Stimulated activated naive B cell treated with anti-CD40 and anti-IgM and Interleukin-4, amounts not matched to agents 10 μg/mL and 1 μg/mL and 100 μg/mL, for 72 hours (primary cell): ENCODE results near the gene MMEL1.

ENCODE experiments used
- ATAC-seq, 2 donors: fragments of 150-1000 bp; cut with Tn5 transposase; replicated peaks; 2 replicates each; pipeline ENCODE4 v1.10.0; 2021; ENCODE audit warnings: moderate library complexity in 1 of 2
- DNase-seq: peaks from one replicate; pipeline ENCODE4 v3.0.0; 2021
- H3K27ac Mint-ChIP-seq: one replicate; pipeline ENCODE4 v1.8.0; 2022; ENCODE audit warnings: mild to moderate bottlenecking, mixed read lengths
- H3K27me3 Mint-ChIP-seq, 2 donors: one replicate each; pipeline ENCODE4 v1.8.0; 2022; ENCODE audit warnings: mixed read lengths in 2 of 2
- H3K36me3 Mint-ChIP-seq, 2 donors: one replicate each; pipeline ENCODE4 v1.8.0; 2022; ENCODE audit warnings: mixed read lengths in 2 of 2, mild to moderate bottlenecking in 1 of 2
- H3K4me1 Mint-ChIP-seq, 2 donors: one replicate each; pipeline ENCODE4 v1.8.0; 2022; ENCODE audit warnings: mixed read lengths in 2 of 2, mild to moderate bottlenecking in 1 of 2
- H3K4me3 Mint-ChIP-seq, 2 donors: one replicate each; pipeline ENCODE4 v1.8.0; 2022; ENCODE audit warnings: mild to moderate bottlenecking in 2 of 2, mixed read lengths in 2 of 2, moderate library complexity in 1 of 2
- H3K9me3 Mint-ChIP-seq, 2 donors: one replicate each; pipeline ENCODE4 v1.8.0; 2022; ENCODE audit warnings: mixed read lengths in 2 of 2, mild to moderate bottlenecking in 1 of 2

The MMEL1 gene

DNA sequence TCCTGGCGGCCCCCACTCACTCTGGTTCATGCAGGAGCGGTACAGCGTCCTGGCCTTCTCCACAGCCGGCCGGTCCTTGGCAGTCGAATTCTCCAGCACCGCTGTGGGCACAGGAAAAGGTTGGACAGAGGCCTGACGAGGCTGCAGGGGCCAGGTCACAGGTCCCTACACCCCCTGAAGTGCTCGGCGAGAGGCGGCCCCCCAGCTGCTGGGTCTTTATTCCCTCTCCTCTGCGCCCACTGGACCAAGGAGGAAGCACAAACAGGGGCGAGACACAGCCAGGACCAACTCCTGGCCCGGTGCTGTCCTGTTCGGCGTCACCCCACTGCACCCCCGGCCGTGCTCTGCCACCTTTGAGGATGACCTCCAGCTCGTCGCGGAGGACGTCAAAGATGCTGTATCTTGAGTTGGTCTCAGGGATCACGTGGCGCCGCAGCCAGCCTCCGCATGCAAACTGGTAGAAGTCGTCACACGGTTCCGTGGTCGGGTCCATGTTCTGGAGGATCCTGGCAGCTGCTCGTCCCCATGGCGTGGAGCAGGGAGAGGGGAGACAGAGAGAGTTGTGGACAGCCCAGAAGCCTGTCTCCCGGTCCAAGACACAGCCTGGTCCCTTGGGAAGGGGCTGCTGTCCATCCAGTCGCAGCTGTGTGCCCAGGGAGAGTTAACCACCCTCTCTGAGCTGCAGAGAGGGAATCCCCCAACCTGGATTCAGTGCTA, 23.3 kb downstream of the MMEL1 start:
- H3K27ac Mint-ChIP-seq: no peak overlapping the region
- H3K4me1 Mint-ChIP-seq: no peaks in the 10 kb centered on the region
- no peak for ATAC-seq
- peaks cover 3 to 14% of the 10 kb centered on the region in 2 donors for H3K9me3 Mint-ChIP-seq
- H3K36me3 Mint-ChIP-seq: peaks cover 0 to 8% of the 10 kb centered on the region in 2 donors
- peaks cover 21 to 26% of the 10 kb centered on the region in 2 donors for H3K27me3 Mint-ChIP-seq
- no peak for DNase-seq
- no peak overlapping the region for H3K4me3 Mint-ChIP-seq

DNA sequence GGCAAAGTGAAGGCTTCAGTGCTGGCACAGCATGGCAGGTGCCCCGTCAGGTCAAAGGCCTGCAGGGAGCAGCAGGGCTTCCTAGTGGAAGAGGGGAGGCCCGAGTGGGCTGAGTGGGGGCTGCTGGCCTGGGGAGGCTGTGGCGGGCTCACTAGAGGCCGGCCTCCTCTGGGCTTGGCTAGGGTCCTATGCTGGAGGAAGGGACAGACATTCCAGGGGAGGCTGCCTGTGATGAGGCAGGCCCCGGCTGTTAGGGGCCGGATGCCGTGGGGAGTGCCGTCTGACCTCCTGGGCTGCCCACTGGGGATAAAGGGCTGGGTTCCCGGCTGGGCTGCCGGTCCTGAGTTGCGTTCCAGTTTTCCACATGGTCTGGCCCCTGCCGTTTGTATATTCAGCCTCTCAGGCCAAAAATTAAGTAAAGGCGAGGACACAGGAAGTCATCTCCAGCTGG, 25.1 kb downstream of the MMEL1 start:
- Mint-ChIP-seq H3K27ac (no peak overlapping the region), H3K4me3 (no peak overlapping the region), H3K4me1 (no peaks in the 10 kb centered on the region), H3K36me3 (no peaks in the 10 kb centered on the region), H3K9me3 (peaks cover 0 to 1% of the 10 kb centered on the region in 2 donors), H3K27me3 (peaks cover 12 to 17% of the 10 kb centered on the region in 2 donors)
- no peak for ATAC-seq
- no peak for DNase-seq

DNA sequence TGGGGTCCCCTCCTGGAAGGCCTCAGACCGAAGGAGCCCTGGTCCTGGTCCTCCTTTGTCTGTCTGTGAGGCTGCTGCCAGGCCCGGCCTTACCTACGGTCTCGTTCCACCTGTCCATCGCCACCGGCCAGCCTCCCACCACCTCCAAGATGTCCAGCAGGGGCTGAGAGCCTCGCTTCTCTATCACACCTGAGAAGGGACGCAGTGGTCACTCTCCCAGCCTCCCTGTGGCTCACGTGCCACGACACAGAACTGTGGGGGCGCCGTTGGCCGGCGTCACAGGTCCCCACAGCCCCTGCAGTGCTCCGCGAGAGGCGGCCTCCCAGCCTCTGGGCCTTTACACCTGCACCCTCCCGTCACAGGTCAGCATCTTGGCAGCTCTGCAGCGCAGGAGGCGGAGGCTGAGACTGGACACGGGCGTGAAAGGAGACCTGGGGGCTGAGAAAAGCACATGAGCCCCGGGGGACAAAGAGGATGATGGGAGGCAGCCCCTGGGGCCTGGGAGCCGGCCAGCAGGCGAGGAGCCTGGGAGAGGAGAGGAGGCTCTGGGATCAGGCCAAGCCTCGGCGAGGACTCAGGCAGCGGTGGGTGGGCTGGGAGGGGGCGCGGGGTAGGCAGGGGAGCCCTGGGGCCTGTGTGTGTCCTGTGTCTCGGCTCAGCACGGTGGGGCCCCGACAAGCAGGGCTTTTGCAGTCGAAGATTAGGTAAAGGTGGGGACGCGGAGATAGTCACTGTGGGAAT, 25.8 kb downstream of the MMEL1 start:
- ATAC-seq (no peak), DNase-seq (no peak)
- Mint-ChIP-seq H3K27ac (no peak overlapping the region), H3K36me3 (no peaks in the 10 kb centered on the region), H3K4me1 (no peaks in the 10 kb centered on the region), H3K9me3 (peaks cover 0 to 1% of the 10 kb centered on the region in 2 donors), H3K27me3 (peaks cover 11 to 17% of the 10 kb centered on the region in 2 donors), H3K4me3 (no peak overlapping the region)

DNA sequence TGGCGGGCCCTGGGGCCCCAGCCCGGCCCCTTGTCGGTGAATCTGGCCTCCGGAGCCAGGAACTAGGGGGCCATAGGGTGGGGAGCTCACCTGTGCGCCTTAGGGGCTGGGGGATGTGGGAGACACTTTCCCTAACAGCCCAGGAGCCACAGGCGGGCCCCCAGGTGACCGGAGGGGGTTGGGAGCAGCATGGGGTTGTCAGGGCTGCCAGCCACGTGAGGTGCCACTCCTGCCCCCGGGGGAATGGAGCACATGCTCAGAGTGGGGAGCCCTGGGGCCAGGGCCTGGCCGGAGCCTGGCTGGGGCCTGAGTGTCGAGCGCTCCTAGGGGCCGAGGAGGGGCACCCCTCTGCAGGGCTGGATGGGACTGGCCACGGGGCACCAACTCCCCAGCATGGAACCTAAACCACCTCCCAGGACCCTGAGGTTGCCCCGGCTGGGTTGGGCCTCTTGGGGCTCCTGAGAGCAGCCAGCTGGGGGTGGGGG, 26.4 kb downstream of the MMEL1 start:
- Mint-ChIP-seq H3K4me1 (no peaks in the 10 kb centered on the region), H3K27ac (no peak overlapping the region), H3K9me3 (peaks cover 0 to 1% of the 10 kb centered on the region in 2 donors), H3K36me3 (no peaks in the 10 kb centered on the region), H3K27me3 (peaks cover 12 to 13% of the 10 kb centered on the region in 2 donors), H3K4me3 (no peak overlapping the region)
- DNase-seq: no peak
- ATAC-seq: no peak

DNA sequence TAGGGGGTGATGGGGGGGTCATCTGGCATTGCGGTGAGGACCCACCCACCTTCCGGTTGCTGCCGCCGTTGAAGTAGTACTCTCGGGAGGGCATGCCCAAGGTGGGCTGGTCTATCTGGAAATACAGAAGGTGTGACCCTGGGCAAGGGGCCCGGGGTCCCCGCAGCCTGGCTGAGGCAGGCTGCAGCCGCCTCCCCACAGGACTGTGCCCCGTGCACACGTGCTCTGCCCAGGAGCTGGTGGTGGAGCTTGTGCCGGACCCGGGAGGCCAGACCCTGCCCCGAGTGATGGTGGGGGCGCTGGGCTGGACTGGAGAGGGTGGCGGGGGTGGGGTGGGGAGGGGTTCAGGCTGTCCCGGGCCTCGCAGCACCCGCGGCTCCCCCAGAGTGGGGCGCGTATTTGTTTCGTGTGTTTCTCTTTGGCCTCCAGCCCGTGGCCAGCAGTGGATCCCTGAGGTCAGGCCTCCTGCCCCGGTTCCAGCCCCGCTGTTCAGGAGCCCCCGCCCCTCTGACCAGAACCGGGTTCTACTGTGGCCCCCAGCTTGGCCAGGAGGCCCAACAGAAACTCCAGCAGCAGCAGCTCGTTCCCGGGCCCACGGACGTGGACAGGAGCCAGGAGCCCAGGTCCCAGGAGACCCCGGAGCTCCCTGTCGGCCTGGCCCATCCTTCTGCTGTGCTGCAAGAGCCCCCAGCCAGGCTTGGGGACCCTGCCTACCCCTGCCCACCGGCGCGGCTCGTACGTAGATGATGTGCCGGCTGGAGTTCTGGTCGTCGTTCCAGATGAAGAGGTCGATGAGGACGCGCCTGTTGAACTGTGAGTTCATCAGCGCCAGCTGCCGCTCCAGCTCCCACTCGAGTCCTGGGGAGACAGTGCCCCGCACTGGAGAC, 27.1 kb downstream of the MMEL1 start:
- no peaks in the 10 kb centered on the region for H3K36me3 Mint-ChIP-seq
- no peaks in the 10 kb centered on the region for H3K4me1 Mint-ChIP-seq
- H3K27me3 Mint-ChIP-seq: peaks cover 11 to 14% of the 10 kb centered on the region in 2 donors
- peaks cover 0 to 1% of the 10 kb centered on the region in 2 donors for H3K9me3 Mint-ChIP-seq
- no peak overlapping the region for H3K4me3 Mint-ChIP-seq
- ATAC-seq (no peak), DNase-seq (no peak)
- no peak overlapping the region for H3K27ac Mint-ChIP-seq

DNA sequence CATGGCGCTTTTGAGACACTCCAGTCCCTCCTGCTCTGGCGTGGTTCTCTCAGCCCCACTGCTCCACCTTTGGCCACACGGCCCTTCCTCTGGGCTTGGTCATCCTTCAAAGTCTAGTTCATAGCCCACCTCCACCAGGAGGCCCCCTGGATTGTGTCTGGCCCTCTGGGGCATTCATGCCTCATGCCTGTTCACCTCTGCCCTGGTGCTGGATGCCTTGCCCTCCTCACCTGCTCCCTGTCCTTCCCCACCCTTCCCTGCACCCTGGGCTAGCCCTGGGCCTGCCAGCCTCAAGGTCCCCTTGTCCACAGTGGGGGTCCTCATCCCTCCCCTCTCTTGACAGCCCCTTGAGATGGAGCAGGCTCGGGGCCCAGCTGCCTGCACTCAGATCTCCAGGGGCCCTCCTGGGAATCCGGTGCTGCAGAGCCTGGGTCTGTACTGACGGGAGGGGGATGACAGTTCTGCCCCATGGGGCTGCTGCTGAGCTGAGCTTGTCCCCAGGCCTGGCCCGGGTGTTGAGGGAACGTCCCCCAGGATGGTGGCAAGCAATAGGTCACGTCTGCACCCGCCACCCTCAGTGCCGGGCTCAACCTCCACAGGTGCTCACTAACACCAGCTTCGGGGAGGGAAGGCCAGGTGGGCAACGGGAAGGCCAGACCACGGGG, 27.8 kb downstream of the MMEL1 start:
- ATAC-seq: no peak
- H3K4me1 Mint-ChIP-seq: no peaks in the 10 kb centered on the region
- H3K27me3 Mint-ChIP-seq: peaks cover 11 to 14% of the 10 kb centered on the region in 2 donors
- H3K27ac Mint-ChIP-seq: no peak overlapping the region
- H3K36me3 Mint-ChIP-seq: no peaks in the 10 kb centered on the region
- DNase-seq: no peak
- H3K4me3 Mint-ChIP-seq: no peak overlapping the region
- H3K9me3 Mint-ChIP-seq: peaks cover 0 to 1% of the 10 kb centered on the region in 2 donors

DNA sequence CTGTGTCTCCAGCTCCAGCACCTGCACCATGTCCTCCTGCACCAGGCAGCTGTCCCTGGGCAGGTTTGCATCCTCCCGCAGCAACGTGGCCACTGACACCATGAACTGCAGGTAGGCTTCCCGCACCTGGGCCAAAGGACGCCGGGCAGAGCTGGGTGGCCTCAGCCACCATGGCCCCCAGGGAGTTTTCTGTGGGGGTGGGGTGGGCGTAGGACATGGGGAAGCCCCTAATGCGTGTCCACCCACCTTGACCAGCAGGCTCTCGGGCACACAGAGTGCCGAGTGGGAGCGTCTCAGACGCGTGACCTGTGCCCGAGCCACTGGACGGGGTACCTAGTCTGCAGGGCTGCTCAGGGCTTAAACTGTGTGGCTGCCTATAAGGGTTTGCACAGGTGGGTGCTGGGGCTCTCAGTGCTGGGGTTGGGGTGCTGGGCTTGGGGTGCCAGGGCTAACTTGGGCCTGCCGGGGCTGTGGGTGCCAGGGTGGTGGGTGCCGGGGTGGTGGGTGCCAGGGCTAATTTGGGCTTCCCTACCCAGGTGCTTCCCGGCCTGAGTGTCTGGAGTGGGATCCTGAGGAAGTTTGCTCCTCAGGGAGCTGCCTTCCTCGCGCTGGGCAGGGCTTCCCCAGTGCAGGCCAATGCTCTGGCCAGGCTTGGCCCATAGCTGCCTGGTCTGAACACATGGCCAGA, 28.5 kb downstream of the MMEL1 start:
- H3K27me3 Mint-ChIP-seq: peaks cover 11 to 14% of the 10 kb centered on the region in 2 donors
- H3K4me1 Mint-ChIP-seq: no peaks in the 10 kb centered on the region
- DNase-seq: no peak
- no peak overlapping the region for H3K27ac Mint-ChIP-seq
- H3K36me3 Mint-ChIP-seq: no peaks in the 10 kb centered on the region
- no peak for ATAC-seq
- H3K9me3 Mint-ChIP-seq: peaks cover 0 to 1% of the 10 kb centered on the region in 2 donors
- no peak overlapping the region for H3K4me3 Mint-ChIP-seq

DNA sequence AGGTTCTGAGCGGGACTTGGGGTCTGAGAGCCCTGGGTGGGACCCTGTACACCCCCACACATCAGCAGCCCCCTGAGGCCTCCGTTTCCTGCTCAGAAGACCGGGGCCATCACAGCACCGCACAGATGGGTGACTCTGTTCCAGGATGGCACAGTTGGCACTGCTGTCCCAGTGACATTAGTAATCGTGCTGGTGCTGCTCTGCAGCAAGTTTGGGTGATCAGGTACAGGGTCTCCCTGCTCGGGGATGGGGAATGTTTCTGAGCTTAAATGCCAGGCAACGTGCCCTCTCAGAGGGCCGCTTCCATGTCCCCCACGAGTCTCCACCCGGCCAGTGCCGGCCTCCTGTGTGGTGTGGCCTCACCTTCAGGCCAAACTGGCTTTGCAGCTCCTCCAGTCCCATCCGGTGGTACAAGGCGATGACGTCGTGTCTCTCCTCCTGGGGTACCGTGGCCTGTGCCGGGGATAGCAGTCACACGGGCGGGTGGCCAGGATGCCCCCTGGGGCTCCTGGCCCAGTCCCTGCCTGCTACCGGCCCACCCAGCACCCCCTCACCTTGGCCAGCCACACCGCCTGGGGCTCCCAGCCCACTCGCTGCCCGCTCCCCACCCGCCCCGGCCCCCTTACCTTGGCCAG, 29.2 kb downstream of the MMEL1 start:
- DNase-seq: no peak
- Mint-ChIP-seq H3K4me3 (no peak overlapping the region), H3K4me1 (no peaks in the 10 kb centered on the region), H3K36me3 (peaks cover 0 to 1% of the 10 kb centered on the region in 2 donors), H3K9me3 (peaks cover 2 to 3% of the 10 kb centered on the region in 2 donors), H3K27me3 (peaks cover 11 to 14% of the 10 kb centered on the region in 2 donors), H3K27ac (no peak overlapping the region)
- ATAC-seq: no peak

DNA sequence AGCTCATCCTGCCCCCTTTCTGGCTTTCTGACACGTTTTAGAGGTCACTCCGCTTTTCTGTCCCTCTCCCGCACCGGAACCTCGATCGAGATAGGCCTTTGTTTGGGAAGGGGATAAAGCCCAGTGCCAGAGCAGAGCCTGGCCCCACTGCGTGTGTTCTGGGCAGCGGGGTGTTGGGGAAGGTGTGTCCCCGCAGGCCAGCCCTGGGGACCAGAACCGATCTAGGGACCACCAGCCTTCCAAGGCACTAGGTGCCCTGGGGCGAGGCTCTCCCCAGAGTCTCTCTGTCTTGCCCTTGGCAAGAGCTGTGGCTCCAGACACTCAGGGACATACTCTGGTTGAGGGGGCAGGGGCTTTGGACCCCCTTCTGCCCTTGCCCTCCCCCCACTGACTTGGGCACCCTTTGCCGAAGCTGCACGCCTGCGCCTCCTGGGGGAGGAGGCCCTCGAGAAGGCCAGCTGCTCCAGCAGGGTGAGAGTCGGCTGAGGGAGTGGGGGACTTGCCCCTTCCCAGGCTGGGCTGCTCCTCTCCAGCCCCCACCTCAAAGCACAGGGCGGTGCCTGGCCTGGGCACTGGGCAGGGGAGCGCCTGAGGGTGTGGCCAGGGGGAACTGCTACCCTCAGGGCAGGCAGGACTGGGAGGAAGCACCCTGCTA, 29.8 kb downstream of the MMEL1 start:
- Mint-ChIP-seq H3K9me3 (peaks cover 5% of the 10 kb centered on the region in 2 donors), H3K4me3 (no peak overlapping the region), H3K4me1 (no peaks in the 10 kb centered on the region), H3K27me3 (peaks cover 11 to 15% of the 10 kb centered on the region in 2 donors), H3K36me3 (peaks cover 0 to 4% of the 10 kb centered on the region in 2 donors), H3K27ac (peak overlapping the region; percentile 16)
- DNase-seq (no peak), ATAC-seq (no peak)

DNA sequence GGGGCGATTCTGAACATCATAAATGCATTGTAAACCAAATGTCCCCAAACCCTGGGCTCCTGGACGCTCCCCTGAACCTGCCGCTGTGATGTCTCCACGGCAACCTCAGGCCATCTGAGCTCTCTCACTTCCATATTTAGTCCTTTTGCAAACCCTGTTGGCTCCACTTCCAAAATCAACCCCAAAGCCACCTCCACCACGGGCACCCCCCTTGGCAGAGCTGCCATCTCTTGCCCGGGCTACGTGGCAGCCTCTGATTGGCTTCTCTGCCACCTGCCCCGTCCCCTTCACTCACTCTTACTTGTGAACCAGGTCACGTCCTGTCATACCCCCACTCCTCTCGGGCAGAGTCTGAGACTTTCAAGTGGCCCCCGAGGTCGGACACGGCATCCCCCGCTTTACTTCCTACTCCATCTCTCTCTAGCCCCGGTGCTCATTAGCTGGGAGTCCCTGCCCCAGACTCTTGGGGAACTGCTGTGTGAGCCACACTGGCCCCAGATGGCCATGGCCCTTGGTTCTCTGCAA, 30.4 kb downstream of the MMEL1 start:
- Mint-ChIP-seq H3K4me3 (no peak overlapping the region), H3K27me3 (peaks cover 18 to 22% of the 10 kb centered on the region in 2 donors), H3K9me3 (peaks cover 5% of the 10 kb centered on the region in 2 donors), H3K36me3 (peaks cover 0 to 4% of the 10 kb centered on the region in 2 donors), H3K27ac (no peak overlapping the region), H3K4me1 (peaks cover 0 to under 1% of the 10 kb centered on the region in 2 donors)
- DNase-seq (no peak), ATAC-seq (no peak)

DNA sequence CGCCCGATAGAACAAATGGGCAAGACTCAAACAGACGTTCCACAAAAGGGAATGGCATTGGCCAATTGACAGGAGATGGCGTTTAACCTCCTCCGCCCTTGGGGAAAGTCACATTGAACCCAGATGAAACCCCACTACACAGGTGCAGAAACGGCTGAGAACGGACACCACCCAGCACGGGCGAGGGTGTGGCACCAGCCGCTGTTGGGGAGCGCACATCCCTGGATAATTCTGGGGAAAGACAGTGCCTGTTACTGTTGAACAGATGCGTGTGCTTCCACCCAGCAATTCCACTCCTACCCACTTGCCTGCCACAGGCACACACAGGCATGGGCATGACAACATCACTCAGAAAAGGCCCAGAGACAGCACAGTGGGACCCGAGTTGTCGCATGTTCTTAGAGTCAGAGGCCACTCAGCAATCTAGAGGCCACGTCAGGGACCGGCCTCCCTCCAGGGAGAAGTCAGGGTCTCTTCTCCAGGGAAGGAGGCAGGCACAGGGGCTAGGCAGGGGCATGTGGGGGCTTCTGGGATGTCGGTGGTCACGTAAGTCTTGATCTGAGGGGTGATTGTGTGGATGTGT, 31.0 kb downstream of the MMEL1 start:
- Mint-ChIP-seq H3K36me3 (peaks cover 0 to 4% of the 10 kb centered on the region in 2 donors), H3K4me1 (peaks cover 0 to 2% of the 10 kb centered on the region in 2 donors), H3K27ac (no peak overlapping the region), H3K9me3 (peaks cover 5% of the 10 kb centered on the region in 2 donors), H3K27me3 (peaks cover 18 to 27% of the 10 kb centered on the region in 2 donors), H3K4me3 (no peak overlapping the region)
- no peak for DNase-seq
- ATAC-seq: no peak

DNA sequence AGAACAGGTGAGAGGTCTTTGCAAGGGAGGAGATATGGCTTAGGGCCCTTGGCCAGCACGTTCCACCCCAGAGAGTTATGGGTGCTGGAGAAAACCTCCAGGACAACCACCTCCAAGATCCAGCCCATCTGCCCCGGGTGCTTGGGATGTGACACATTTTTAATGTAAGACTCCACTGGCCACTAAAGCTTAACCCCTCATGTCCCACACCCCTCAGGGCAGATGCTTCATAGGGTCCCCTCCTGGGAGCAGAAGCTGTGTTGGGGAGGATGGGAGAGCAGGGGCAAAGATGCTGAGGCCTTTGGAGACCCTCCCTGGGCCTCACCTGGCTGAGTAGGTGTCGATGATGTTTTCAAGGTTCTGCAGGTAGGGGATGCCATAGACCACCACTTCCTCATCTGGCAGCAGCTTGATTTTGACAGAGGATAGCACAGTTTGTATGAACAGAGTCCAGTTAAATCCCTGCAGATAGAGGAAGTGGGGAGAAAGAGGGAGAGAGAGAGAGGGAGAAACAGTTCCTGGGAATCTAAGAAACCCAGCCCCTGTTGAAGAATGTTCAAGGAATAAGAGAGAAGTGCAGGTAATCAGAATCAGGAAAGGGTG, 34.4 kb downstream of the MMEL1 start:
- peaks cover 2 to 6% of the 10 kb centered on the region in 2 donors for H3K4me1 Mint-ChIP-seq

More for the DNA sequence above, 34.4 kb downstream of the MMEL1 start:
- no peak for ATAC-seq
- no peak for DNase-seq
- Mint-ChIP-seq H3K27ac (no peak overlapping the region), H3K9me3 (peaks cover 5% of the 10 kb centered on the region in 2 donors), H3K4me3 (no peak overlapping the region), H3K27me3 (peaks cover 23 to 34% of the 10 kb centered on the region in 2 donors), H3K36me3 (peaks cover 0 to 4% of the 10 kb centered on the region in 2 donors)
